IPS-18a (cell line): ENCODE results near the gene COL2A1.

Experiments used
- H3K27ac ChIP-seq: one replicate; pipeline ENCODE4 v1.5.1; 2013; ENCODE audit warnings: low read length
- H3K27me3 ChIP-seq: one replicate; pipeline ENCODE4 v1.6.1; 2013; ENCODE audit warnings: mild to moderate bottlenecking, low read length; ENCODE audit not compliant: control insufficient read depth, insufficient read depth
- H3K36me3 ChIP-seq: one replicate; pipeline ENCODE4 v1.6.1; 2013; ENCODE audit warnings: low read depth, low read length; ENCODE audit not compliant: control insufficient read depth
- H3K4me1 ChIP-seq: one replicate; pipeline ENCODE4 v1.6.1; 2013; ENCODE audit warnings: low read depth, low read length; ENCODE audit not compliant: control insufficient read depth
- H3K4me3 ChIP-seq: one replicate; pipeline ENCODE4 v1.5.1; 2013; ENCODE audit warnings: low read length
- H3K9ac ChIP-seq: one replicate; pipeline ENCODE4 v1.6.1; 2013; ENCODE audit warnings: mild to moderate bottlenecking, low read length, moderate library complexity
- H3K9me3 ChIP-seq: one replicate; pipeline ENCODE4 v1.6.1; 2013; ENCODE audit warnings: low read depth, low read length; ENCODE audit not compliant: control insufficient read depth

The COL2A1 gene

DNA sequence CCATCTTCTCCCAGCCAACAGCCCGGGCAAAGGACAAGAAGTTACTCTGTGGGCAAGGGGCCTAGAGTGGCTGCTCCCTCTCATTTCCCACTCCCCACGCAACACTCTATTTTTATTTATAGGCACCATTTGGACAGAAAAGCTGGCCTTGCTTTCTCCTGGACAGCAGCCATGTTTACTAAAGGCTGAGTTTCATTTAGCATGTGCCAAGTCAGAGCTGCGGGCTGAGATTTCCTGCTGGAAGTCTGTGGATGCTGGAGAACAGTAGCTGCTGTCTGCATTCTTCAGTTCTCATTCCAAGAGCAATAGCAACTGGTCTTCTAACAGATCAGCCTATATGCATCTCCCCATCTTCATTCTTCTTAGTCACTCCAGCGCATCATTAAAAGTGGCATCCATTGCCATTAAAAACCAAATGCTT, 8.3 kb downstream of the COL2A1 start:
- Histone ChIP-seq H3K4me3 (no peak overlapping the region), H3K27me3 (peaks cover 53% of the 10 kb centered on the region), H3K4me1 (peaks cover 7% of the 10 kb centered on the region), H3K9me3 (no peaks in the 10 kb centered on the region), H3K36me3 (no peaks in the 10 kb centered on the region), H3K9ac (no peak overlapping the region), H3K27ac (no peak overlapping the region)

DNA sequence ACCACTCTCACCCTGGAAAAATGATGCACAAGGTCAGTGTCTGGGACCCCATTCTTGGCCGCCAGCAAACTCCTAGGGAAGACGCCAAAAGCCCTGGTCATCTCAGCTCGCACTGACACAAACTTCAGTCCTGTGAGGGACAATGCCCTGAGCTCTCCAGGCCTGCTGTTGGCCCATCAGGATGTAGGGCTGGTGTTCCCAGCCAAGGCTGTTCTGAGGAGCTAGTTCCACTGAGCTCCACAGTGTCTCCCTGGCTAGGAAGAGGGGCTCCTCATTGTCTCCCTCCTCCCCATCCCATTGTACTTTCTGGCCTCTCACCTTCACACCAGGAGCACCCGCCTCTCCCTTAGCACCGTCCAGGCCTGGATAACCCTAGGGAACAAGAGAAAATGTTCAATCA, 10.8 kb downstream of the COL2A1 start:
- Histone ChIP-seq H3K27me3 (peaks cover 38% of the 10 kb centered on the region), H3K36me3 (no peaks in the 10 kb centered on the region), H3K4me3 (no peak overlapping the region), H3K4me1 (no peaks in the 10 kb centered on the region), H3K9ac (no peak overlapping the region), H3K27ac (no peak overlapping the region), H3K9me3 (no peaks in the 10 kb centered on the region)

DNA sequence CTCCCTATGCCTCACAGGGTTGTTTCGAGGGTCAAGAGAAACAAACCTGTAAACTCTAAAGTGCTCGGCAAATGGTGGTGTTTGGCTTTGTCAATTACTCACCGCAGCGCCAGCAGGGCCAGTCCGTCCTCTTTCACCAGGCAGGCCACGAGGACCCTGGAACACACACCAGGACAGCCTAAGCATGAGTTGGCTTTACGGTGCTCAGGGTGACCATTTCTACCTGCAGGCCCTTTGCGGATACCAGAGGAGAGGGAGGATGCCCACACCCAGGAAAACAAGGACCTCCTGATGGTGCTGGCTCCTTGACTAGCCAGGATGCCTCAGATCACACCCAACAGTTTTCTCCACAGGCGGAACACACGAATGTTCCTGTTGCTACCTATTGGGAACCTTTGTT, 11.5 kb downstream of the COL2A1 start:
- no peak overlapping the region for H3K9ac ChIP-seq
- peaks cover 31% of the 10 kb centered on the region for H3K27me3 ChIP-seq
- no peak overlapping the region for H3K4me3 ChIP-seq
- H3K27ac ChIP-seq, result no peak overlapping the region
- no peaks in the 10 kb centered on the region for H3K36me3 ChIP-seq
- H3K9me3 ChIP-seq, result no peaks in the 10 kb centered on the region
- no peaks in the 10 kb centered on the region for H3K4me1 ChIP-seq

DNA sequence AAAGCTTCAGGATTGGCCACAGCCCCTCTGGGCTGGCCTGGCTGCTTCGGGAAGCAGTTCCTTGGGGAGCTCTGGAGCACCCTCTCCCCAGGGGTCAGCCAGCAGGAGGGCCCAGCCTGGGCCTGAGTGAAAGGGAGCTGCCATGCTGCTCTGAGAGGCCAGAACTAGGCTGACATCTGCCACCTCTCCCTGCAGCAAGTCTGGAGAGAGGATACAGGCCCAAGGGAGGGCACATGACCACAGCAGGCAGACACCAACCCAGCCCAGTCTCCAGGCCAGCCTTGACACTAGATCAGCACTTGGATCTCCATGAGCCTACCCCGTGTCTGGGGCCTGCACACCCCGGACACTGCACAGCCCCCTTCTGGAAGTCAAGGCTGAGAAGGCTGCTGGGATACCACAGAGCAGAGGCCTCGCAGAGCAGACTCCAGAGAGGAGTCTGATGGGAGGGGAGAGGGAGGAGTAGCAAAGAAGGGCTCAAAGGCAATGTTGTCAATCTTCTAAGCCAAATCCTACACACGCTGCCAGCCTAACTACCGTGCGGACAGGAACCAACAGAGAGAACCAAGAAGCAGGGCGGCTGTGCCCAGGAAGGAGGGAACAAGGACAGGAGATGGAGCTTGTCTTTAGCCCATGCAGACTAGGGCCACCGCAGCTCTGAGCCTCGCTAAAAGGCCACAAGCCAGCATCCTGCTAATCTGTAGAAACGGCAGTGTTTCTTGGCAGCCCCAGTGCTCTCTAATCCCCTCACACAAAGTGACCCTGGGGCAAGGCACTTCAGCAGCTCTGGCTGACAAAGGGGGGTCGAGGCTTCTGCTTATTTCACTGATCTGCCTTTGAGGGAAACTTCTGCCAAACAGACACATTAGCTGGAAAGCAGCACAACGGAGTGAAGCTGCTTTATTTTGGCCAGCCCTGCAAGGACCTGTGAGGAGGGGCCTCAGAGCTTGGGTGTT, 12.9 kb downstream of the COL2A1 start:
- Histone ChIP-seq H3K4me1 (no peaks in the 10 kb centered on the region), H3K27me3 (peaks cover 17% of the 10 kb centered on the region), H3K27ac (no peak overlapping the region), H3K36me3 (no peaks in the 10 kb centered on the region), H3K4me3 (no peak overlapping the region), H3K9me3 (no peaks in the 10 kb centered on the region), H3K9ac (no peak overlapping the region)

DNA sequence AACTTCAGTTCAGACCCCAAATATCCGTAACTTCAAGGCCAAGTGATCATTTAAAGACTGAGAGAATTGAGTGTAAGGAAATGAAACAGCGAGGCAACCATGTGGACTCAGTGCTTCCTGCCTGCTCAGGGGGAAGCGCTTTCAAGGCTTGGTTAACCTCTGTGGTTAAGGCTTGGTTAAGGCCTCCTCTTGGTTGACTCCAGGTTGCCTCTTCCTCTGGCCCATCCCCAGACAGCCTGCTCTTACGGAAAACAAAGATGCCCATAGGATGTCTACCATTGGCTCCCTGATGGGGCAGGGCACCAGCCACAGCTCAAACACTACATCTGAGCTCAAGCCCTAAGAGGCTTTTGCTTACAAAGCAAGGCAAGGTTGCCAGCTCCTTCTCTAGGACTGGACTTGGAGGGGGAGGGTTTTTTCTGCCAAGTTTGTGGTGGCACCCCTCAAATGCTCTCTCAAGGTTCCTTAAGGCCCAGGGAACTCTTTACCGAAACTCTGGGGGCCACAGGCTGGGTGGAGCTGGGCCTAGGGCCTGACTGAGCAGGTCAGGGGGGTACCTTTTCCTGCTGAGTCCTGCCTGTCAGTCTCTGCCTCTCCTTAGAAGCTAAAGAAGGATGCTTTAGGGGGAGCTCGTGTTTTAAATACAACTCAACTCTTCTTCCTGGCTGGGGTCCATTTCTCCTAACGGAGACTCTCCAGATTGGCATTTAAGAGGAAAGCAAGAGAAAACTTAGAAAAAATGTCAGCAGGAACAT, 13.7 kb downstream of the COL2A1 start:
- H3K9me3 ChIP-seq, result no peaks in the 10 kb centered on the region
- no peak overlapping the region for H3K4me3 ChIP-seq
- no peaks in the 10 kb centered on the region for H3K4me1 ChIP-seq
- peaks cover 14% of the 10 kb centered on the region for H3K27me3 ChIP-seq
- H3K9ac ChIP-seq, result no peak overlapping the region
- H3K36me3 ChIP-seq, result no peaks in the 10 kb centered on the region
- H3K27ac ChIP-seq, result no peak overlapping the region

DNA sequence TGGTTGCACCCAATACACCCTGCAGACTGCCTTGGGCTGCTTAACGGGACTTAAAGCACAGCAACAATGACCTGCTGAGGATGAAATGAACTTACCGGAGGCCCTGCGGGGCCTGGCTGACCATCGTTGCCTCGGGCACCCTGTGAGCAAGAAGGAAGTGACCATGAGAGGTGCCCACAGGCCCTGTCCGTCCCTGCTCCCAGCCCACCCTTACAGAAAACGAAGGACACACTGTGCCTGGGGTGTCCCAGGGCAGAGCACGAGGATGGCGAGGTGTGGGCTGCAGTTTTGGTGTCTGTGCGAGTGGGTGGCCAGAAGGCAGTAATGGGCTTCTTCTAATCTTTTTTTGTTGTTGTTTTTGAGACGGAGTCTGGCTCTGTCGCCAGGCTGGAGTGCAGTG, 14.6 kb downstream of the COL2A1 start:
- no peak overlapping the region for H3K9ac ChIP-seq
- no peaks in the 10 kb centered on the region for H3K36me3 ChIP-seq
- H3K4me1 ChIP-seq, result no peaks in the 10 kb centered on the region
- no peaks in the 10 kb centered on the region for H3K9me3 ChIP-seq
- H3K27me3 ChIP-seq, result peaks cover 13% of the 10 kb centered on the region
- no peak overlapping the region for H3K4me3 ChIP-seq
- H3K27ac ChIP-seq, result no peak overlapping the region

DNA sequence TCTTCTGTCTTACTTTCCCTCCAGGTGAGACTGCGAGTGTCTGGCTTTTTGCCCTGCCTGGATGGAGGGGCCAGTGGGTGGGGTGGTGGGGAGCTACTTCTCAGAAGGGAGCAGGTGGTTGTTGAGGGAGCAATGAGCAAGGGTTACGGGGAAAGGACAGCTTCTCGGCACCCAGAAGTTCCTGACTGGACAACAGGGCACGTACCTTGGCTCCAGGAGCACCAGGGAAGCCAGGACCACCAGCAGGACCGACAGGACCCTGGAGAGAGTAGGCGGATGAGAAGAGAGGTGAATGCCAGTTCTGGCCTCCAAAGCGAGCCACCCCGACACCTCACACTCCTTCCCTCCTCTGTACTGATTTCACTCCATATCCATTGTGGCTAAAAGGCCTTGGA, 15.3 kb downstream of the COL2A1 start:
- Histone ChIP-seq H3K9me3 (no peaks in the 10 kb centered on the region), H3K4me1 (no peaks in the 10 kb centered on the region), H3K9ac (no peak overlapping the region), H3K27ac (no peak overlapping the region), H3K4me3 (no peak overlapping the region), H3K36me3 (no peaks in the 10 kb centered on the region), H3K27me3 (peaks cover 10% of the 10 kb centered on the region)

DNA sequence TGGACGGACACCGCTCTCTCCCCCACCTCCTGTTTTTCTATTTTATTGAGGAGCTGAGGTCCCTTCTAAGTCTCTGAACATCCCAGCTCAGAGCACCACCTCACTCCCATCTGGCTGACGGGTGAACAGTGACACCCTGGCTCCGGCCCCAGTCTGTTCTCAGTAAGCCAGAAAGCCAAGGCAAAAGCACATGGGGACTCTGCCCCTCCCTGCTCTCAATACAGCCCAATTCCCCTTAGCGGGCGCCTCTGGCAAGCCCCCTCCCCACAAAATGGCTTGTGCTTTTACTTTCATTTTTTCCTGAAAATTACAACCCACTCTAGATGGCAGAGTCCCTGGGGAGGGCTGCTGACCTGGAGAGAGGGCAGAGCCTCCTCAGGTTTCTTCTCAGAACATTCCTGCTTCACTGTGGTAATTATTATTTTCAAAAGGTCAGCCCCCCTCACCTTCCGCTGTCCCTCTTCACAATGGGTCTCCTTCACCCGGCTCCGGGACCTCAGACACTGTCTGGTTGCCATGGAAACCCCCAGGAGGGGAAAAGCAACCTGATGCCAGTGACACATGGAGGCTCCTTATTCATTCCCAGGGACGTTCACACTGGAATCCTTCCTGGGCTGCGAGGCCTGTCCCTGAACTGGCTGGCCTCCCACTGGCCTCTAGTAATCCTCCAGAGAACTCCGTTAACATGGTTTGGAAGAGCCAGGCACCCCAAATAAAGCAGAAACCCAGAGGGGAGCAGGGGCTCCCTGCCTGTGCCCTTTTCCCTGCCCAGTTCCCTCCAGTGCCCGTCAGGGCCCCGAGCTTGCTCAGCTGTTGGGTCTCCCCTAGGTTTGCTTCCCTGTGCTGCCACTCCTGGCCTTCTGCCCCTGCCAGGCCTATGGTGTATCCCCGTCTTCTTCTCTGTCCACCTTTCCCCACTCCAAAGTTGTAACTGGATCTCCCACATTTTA, 15.9 kb downstream of the COL2A1 start:
- Histone ChIP-seq H3K4me1 (no peaks in the 10 kb centered on the region), H3K4me3 (no peak overlapping the region), H3K36me3 (no peaks in the 10 kb centered on the region), H3K27ac (no peak overlapping the region), H3K9me3 (no peaks in the 10 kb centered on the region), H3K27me3 (peaks cover 10% of the 10 kb centered on the region), H3K9ac (no peak overlapping the region)

DNA sequence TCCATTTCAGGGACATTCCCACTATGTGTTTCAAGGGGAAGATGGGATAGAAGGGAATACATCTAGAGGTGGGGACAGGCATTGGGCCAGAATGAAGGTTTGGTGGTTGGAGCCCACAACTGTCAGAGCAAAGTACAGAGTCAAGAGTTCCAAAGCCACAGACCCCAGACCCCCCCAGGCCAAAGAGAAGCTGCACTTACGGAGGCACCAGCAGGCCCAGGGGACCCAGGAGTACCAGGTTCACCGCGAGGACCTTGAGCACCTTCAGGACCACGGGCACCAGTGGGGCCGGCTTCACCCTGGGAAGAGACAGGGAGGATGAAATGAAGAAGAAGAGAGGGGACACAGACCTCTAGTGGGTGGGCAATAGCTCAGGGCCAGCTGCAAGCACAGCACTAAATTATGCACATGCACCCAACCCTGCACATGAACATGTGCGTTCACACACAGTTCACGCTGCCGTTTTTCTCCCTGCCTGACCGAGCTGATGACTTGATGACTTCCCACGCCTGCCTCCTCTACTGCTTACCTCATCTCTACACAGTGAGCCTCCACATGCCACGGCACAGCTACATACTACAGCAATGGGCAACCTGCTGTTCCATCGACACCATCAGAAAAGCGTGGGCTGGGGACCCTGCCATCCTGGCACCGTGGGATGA, 16.7 kb downstream of the COL2A1 start:
- Histone ChIP-seq H3K27ac (no peak overlapping the region), H3K4me1 (no peaks in the 10 kb centered on the region), H3K9ac (no peak overlapping the region), H3K9me3 (no peaks in the 10 kb centered on the region), H3K4me3 (no peak overlapping the region), H3K36me3 (no peaks in the 10 kb centered on the region), H3K27me3 (peaks cover 10% of the 10 kb centered on the region)

DNA sequence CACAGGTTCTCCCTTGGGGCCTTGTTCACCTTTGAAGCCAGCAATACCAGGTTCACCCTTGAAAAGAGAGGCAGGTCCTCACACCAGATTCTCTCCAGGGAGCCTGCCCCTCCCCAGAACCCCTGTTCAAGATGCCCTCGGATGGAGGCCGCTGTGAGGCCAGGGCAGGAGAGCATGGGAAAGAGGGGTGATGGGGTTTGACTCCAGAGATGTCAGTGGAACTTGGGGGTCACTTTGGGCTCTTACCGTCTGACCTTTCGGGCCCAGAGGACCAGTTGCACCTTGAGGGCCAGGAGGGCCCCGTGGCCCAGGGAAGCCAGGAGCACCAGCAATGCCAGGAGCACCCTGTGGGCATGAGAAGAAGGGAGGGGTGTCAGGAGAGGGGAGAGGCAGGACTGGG, 17.4 kb downstream of the COL2A1 start:
- Histone ChIP-seq H3K9me3 (no peaks in the 10 kb centered on the region), H3K4me1 (no peaks in the 10 kb centered on the region), H3K36me3 (no peaks in the 10 kb centered on the region), H3K27ac (no peak overlapping the region), H3K9ac (no peak overlapping the region), H3K27me3 (peaks cover 10% of the 10 kb centered on the region), H3K4me3 (no peak overlapping the region)

DNA sequence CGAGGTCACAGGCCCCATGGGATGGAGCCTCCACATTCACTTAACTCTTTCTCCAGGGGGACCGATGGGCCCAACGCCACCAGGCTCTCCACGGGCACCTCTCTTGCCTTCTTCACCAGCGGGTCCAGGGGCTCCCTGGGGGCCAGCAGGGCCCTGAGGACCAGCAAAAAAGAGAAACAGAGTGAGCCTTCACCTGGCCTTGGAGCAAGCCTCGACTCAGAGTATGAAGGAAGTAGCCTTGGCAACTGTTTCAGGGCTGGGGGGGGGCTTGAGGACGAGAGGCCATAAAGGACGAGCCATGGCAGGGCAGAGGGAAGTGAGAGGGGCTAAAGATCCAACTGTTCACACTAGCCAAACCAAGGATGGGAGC, 18.0 kb downstream of the COL2A1 start:
- no peaks in the 10 kb centered on the region for H3K36me3 ChIP-seq
- H3K27me3 ChIP-seq, result peaks cover 10% of the 10 kb centered on the region
- no peak overlapping the region for H3K9ac ChIP-seq
- no peaks in the 10 kb centered on the region for H3K9me3 ChIP-seq
- no peak overlapping the region for H3K27ac ChIP-seq
- H3K4me3 ChIP-seq, result no peak overlapping the region
- no peaks in the 10 kb centered on the region for H3K4me1 ChIP-seq
